Retinal pigment epithelial cell (primary cell): ENCODE data around the gene DYTN.
"Not testable (repeated sequence)": the region's sequence is repeated elsewhere in the genome, so short reads cannot be mapped to it uniquely, and the experiment has no call there.

Source experiments
- DNase-seq: peaks from one replicate; pipeline ENCODE4 v3.0.0-alpha.2; 2010; ENCODE audit warnings: low read depth
- H3K4me3 ChIP-seq: 2 replicates; pipeline ENCODE4 v1.5.1; 2011; ENCODE audit warnings: mild to moderate bottlenecking, low read length, control low read depth, moderate library complexity
- TF ChIP-seq, protein P1 (sequence below): conservative IDR thresholded peaks from 2 replicates; pipeline ENCODE4 v1.5.1; 2011; ENCODE audit warnings: low read depth, low read length, control low read depth, inconsistent platforms

Gene DYTN

DNA sequence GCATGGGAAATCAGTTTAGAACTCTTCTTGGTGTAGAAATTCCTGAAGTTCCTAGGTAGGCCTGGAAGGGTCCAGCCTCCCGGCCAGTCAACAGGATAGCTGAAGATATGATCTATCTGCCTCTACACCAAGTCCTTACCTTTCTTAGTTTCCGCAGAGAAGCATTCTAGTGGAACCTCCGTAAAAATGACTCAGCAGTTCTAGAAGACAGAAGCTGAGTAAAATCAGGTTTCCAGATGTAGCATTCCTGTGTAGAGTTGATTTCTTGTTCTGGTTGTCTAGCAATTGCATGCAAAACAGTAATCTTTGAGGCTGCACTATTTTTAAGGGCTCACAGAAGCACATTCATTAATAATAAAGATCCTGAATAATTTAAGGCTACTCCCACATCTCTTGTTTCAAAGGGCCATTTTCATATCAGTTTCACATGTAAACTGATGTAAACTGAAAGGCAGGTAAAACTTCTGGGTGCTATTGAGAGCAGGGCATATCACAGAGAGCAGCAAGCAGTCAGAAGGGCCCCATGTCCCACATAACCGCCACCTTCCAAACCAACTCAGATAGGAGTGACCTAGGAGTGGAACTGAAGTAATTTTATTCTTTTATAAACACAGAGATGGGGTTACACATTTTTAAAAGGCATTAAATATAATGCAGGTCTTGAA, 3.2 kb upstream of the DYTN start:
- TF ChIP-seq, protein P1, sequence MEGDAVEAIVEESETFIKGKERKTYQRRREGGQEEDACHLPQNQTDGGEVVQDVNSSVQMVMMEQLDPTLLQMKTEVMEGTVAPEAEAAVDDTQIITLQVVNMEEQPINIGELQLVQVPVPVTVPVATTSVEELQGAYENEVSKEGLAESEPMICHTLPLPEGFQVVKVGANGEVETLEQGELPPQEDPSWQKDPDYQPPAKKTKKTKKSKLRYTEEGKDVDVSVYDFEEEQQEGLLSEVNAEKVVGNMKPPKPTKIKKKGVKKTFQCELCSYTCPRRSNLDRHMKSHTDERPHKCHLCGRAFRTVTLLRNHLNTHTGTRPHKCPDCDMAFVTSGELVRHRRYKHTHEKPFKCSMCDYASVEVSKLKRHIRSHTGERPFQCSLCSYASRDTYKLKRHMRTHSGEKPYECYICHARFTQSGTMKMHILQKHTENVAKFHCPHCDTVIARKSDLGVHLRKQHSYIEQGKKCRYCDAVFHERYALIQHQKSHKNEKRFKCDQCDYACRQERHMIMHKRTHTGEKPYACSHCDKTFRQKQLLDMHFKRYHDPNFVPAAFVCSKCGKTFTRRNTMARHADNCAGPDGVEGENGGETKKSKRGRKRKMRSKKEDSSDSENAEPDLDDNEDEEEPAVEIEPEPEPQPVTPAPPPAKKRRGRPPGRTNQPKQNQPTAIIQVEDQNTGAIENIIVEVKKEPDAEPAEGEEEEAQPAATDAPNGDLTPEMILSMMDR: no peak
- no peak for DNase-seq

DNA sequence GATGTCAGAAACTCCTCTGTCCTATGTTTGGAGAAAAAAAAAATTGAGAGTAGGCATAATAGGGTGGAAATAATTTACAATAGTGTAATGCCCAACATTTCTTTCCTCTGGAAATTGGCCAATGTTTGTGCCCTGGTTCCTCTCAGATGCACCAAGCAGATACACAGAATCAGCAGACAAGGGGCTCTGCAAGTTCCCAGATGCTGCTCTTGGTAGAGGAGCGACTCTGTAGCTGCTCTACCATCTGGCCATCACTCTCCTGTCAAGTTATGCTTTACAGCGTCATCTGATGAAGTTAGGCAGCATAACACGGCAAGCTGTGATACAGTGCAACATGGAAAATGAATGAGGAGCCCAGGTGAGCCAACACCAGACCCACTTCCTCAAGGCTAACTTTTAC, 1.6 kb downstream of the DYTN start:
- TF ChIP-seq, protein P1: no peak
- no peak for DNase-seq
- no peak overlapping the region for H3K4me3 ChIP-seq

More for the DNA sequence above, 3.2 kb upstream of the DYTN start:
- no peak overlapping the region for H3K4me3 ChIP-seq

DNA sequence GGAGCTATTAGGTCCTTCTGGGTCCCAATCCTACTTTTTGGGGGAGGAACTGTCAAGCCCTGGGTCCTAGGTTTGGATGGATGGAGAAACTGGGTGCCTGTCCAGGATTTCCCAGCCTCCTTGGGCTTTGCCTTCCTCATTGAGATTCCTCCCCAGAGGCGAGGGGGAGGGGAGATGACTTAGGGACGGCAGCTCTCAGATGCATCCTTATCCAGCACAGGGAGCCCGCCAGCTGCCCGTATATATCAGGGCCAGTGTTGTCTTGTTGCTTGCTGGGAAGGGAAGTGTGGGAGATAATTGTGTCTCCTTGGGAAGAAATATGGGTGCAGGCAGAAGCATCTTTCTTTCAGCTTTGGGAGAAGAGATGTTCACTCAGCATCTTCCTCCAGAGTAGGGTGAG, 3.0 kb downstream of the DYTN start:
- not testable (repeated sequence) for H3K4me3 ChIP-seq, DNase-seq

DNA sequence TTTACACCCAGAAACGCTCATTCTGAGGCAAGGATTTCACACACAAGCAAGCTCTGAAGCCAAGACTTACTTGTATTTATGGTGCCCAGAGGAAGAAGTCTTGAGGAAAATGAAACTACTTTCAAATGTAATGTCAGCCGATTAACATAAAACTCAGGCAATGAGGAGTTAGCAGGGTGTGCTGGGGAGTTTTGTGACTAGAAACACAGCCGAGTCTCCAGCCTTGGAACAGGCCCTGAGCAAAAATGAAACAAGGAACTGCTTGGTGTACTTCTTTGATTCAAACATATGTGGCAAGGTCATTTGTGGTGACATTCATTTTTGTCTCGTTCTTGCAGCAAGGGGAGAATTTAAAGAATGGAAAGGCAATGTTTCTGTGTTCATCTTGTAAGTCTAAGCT, 4.5 kb downstream of the DYTN start:
- no peak overlapping the region for H3K4me3 ChIP-seq
- no peak for DNase-seq
- TF ChIP-seq, protein P1: no peak

DNA sequence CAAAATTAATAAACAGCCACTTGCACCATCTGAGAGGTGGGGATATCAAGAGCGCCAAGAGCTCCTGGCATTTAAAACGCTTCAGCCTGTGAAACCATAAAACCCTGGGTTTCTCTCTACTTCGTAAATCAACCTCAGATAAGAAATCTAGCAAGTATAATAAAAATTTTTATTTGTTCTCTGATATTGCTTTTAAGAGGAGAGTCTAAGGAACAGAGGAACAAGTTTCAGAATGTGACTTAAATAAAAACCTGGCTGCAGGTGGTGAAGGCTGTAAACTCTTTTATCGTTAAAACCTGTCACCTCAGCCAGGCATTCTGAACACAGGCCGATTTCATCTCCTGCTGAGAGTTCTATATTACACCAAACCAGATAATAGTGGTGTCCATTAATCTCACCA, 9.9 kb downstream of the DYTN start:
- H3K4me3 ChIP-seq: no peak overlapping the region
- DNase-seq: no peak
- TF ChIP-seq, protein P1: no peak

DNA sequence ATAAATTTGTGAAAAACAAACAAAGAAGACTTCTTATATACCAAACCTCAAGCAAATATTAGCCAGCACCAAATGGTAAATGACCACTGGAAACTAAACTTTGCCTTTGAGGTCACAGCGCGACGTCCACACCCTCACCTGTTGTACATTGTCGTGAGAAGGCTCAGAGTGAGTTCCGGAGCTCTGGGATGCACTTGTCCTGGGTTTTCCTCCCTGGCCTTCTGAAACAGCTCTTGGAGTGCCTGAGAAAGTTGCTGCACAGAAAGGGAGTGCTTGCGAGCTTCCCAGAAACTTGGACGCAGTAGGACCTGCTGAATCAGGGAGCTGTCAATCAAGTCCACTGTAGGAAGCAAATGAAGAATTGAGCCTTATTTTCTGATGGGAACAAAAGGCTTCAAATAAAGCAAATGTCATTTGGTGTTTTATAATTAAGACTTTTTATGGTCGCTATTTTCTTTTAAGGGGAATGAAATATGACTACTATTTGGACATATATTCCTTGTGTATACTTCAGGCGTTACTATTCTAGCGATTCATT, 11.0 kb downstream of the DYTN start:
- no peak overlapping the region for H3K4me3 ChIP-seq
- no peak for DNase-seq
- TF ChIP-seq, protein P1: no peak

DNA sequence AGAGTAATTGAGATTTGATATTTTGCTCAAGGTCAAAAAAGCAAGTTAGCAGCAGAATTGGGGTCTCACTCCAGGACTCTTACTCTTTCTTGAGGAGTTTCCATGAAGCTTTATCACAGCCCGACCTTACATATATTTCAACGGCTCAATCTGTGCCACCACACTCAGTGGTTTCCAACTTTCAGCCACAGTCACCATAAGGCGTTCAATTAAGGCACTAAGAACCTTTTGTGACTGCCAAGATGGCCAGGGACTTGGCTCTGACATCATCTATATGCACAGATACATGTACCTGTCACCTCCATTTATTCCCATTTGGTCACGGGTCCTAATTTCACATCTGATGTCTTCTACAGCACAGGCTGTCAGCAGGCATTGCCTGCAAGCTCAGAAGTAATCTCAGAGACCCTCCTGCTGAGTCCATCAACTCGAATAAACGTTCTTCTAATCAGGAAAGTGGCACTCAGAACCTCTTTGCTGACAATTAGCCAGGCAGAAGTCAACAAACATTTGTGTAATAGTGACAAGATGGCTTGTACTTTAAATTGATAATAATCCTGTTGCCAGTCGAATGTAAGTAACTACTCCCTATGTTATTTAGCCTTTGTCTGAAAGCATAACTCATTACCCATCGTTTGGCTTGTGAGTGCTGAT, 16.1 kb downstream of the DYTN start:
- H3K4me3 ChIP-seq: no peak overlapping the region
- no peak for DNase-seq
- TF ChIP-seq, protein P1: no peak
